ENCODE results near the gene ARMC8.

The ARMC8 gene

GRCh38 chr3:138241676-138242075, 54.6 kb downstream of the ARMC8 start:
- Histone ChIP-seq H3K4me3 (ENCODE audit: low read length) (no peak overlapping the region), H3K9me3 (ENCODE audit: control insufficient read depth, insufficient read depth, low read length) (no peaks in the 10 kb centered on the region), H3K36me3 (ENCODE audit: control insufficient read depth, insufficient read depth, low read length) (no peaks in the 10 kb centered on the region; the same call in 1 of the 2 replicates), H3K27me3 (ENCODE audit: control insufficient read depth, insufficient read depth, low read length) (no peaks in the 10 kb centered on the region), H3K4me1 (ENCODE audit: control insufficient read depth, insufficient read depth, low read length) (no peaks in the 10 kb centered on the region), H3K27ac (ENCODE audit: low read length) (no peak overlapping the region)
- no CpG with 5 or more reads among the region's 2 CpGs for WGBS (ENCODE audit: insufficient coverage, insufficient read length)
- DNase-seq (ENCODE audit: low read depth, low spot score): no peak

- no peaks in the 10 kb centered on the region; the same call in 1 of the 2 replicates for H3K36me3 ChIP-seq (ENCODE audit: control insufficient read depth, insufficient read depth, low read length)
- H3K27me3 ChIP-seq (ENCODE audit: control insufficient read depth, insufficient read depth, low read length): no peaks in the 10 kb centered on the region
- no peaks in the 10 kb centered on the region for H3K9me3 ChIP-seq (ENCODE audit: control insufficient read depth, insufficient read depth, low read length)
- no peaks in the 10 kb centered on the region for H3K4me1 ChIP-seq (ENCODE audit: control insufficient read depth, insufficient read depth, low read length)
- no peak overlapping the region for H3K27ac ChIP-seq (ENCODE audit: low read length)
- WGBS (ENCODE audit: insufficient coverage, insufficient read length): no CpG with 5 or more reads among the region's 1 CpG
- H3K4me3 ChIP-seq (ENCODE audit: low read length): no peak overlapping the region
- no peak for DNase-seq (ENCODE audit: low read depth, low spot score)
Observed at GRCh38 chr3:138242466-138242865, 55.4 kb downstream of the ARMC8 start.

- H3K9me3 ChIP-seq (ENCODE audit: control insufficient read depth, insufficient read depth, low read length): no peaks in the 10 kb centered on the region
- H3K4me3 ChIP-seq (ENCODE audit: low read length): no peak overlapping the region
- DNase-seq (ENCODE audit: low read depth, low spot score): no peak
- no peaks in the 10 kb centered on the region for H3K4me1 ChIP-seq (ENCODE audit: control insufficient read depth, insufficient read depth, low read length)
- no peaks in the 10 kb centered on the region; the same call in 1 of the 2 replicates for H3K36me3 ChIP-seq (ENCODE audit: control insufficient read depth, insufficient read depth, low read length)
- no peak overlapping the region for H3K27ac ChIP-seq (ENCODE audit: low read length)
- 100% methylated on average over 1 of the region's 9 CpGs for WGBS (ENCODE audit: insufficient coverage, insufficient read length)
- H3K27me3 ChIP-seq (ENCODE audit: control insufficient read depth, insufficient read depth, low read length): no peaks in the 10 kb centered on the region
Observed at GRCh38 chr3:138245026-138245425, 57.9 kb downstream of the ARMC8 start.

- Histone ChIP-seq H3K27ac (ENCODE audit: low read length) (no peak overlapping the region), H3K27me3 (ENCODE audit: control insufficient read depth, insufficient read depth, low read length) (no peaks in the 10 kb centered on the region), H3K4me1 (ENCODE audit: control insufficient read depth, insufficient read depth, low read length) (no peaks in the 10 kb centered on the region), H3K9me3 (ENCODE audit: control insufficient read depth, insufficient read depth, low read length) (no peaks in the 10 kb centered on the region), H3K36me3 (ENCODE audit: control insufficient read depth, insufficient read depth, low read length) (no peaks in the 10 kb centered on the region), H3K4me3 (ENCODE audit: low read length) (no peak overlapping the region)
- no peak for DNase-seq (ENCODE audit: low read depth, low spot score)
Observed at GRCh38 chr3:138249636-138250035, 62.5 kb downstream of the ARMC8 start.

- Histone ChIP-seq H3K27ac (ENCODE audit: low read length) (no peak overlapping the region), H3K27me3 (ENCODE audit: control insufficient read depth, insufficient read depth, low read length) (no peaks in the 10 kb centered on the region), H3K9me3 (ENCODE audit: control insufficient read depth, insufficient read depth, low read length) (no peaks in the 10 kb centered on the region), H3K36me3 (ENCODE audit: control insufficient read depth, insufficient read depth, low read length) (no peaks in the 10 kb centered on the region), H3K4me1 (ENCODE audit: control insufficient read depth, insufficient read depth, low read length) (no peaks in the 10 kb centered on the region), H3K4me3 (ENCODE audit: low read length) (no peak overlapping the region)
- WGBS (ENCODE audit: insufficient coverage, insufficient read length): no CpG with 5 or more reads among the region's 1 CpG
- no peak for DNase-seq (ENCODE audit: low read depth, low spot score)
Observed at GRCh38 chr3:138253609-138254008, 66.5 kb downstream of the ARMC8 start.

- Histone ChIP-seq H3K36me3 (ENCODE audit: control insufficient read depth, insufficient read depth, low read length) (no peaks in the 10 kb centered on the region), H3K4me3 (ENCODE audit: low read length) (no peak overlapping the region), H3K4me1 (ENCODE audit: control insufficient read depth, insufficient read depth, low read length) (no peaks in the 10 kb centered on the region), H3K27me3 (ENCODE audit: control insufficient read depth, insufficient read depth, low read length) (no peaks in the 10 kb centered on the region), H3K27ac (ENCODE audit: low read length) (no peak overlapping the region), H3K9me3 (ENCODE audit: control insufficient read depth, insufficient read depth, low read length) (no peaks in the 10 kb centered on the region)
- WGBS (ENCODE audit: insufficient coverage, insufficient read length): no CpG with 5 or more reads among the region's 1 CpG
- no peak for DNase-seq (ENCODE audit: low read depth, low spot score)
Observed at GRCh38 chr3:138254216-138254615, 67.1 kb downstream of the ARMC8 start.

GRCh38 chr3:138256022-138256421, 68.9 kb downstream of the ARMC8 start:
- no peak for DNase-seq (ENCODE audit: low read depth, low spot score)
- Histone ChIP-seq H3K9me3 (ENCODE audit: control insufficient read depth, insufficient read depth, low read length) (no peaks in the 10 kb centered on the region), H3K4me1 (ENCODE audit: control insufficient read depth, insufficient read depth, low read length) (no peaks in the 10 kb centered on the region), H3K27me3 (ENCODE audit: control insufficient read depth, insufficient read depth, low read length) (no peaks in the 10 kb centered on the region), H3K27ac (ENCODE audit: low read length) (no peak overlapping the region), H3K36me3 (ENCODE audit: control insufficient read depth, insufficient read depth, low read length) (no peaks in the 10 kb centered on the region), H3K4me3 (ENCODE audit: low read length) (no peak overlapping the region)
- no CpG with 5 or more reads among the region's 1 CpG for WGBS (ENCODE audit: insufficient coverage, insufficient read length)

- H3K36me3 ChIP-seq (ENCODE audit: control insufficient read depth, insufficient read depth, low read length): no peaks in the 10 kb centered on the region
- no peaks in the 10 kb centered on the region for H3K9me3 ChIP-seq (ENCODE audit: control insufficient read depth, insufficient read depth, low read length)
- H3K27ac ChIP-seq (ENCODE audit: low read length): no peak overlapping the region
- DNase-seq (ENCODE audit: low read depth, low spot score): no peak
- H3K27me3 ChIP-seq (ENCODE audit: control insufficient read depth, insufficient read depth, low read length): no peaks in the 10 kb centered on the region
- H3K4me1 ChIP-seq (ENCODE audit: control insufficient read depth, insufficient read depth, low read length): no peaks in the 10 kb centered on the region
- WGBS (ENCODE audit: insufficient coverage, insufficient read length): no CpG with 5 or more reads among the region's 1 CpG
- H3K4me3 ChIP-seq (ENCODE audit: low read length): no peak overlapping the region
Observed at GRCh38 chr3:138257986-138258385, 70.9 kb downstream of the ARMC8 start.

GRCh38 chr3:138259126-138259525, 72.0 kb downstream of the ARMC8 start:
- Histone ChIP-seq H3K27me3 (ENCODE audit: control insufficient read depth, insufficient read depth, low read length) (no peaks in the 10 kb centered on the region), H3K9me3 (ENCODE audit: control insufficient read depth, insufficient read depth, low read length) (no peaks in the 10 kb centered on the region), H3K4me1 (ENCODE audit: control insufficient read depth, insufficient read depth, low read length) (no peaks in the 10 kb centered on the region), H3K27ac (ENCODE audit: low read length) (no peak overlapping the region), H3K36me3 (ENCODE audit: control insufficient read depth, insufficient read depth, low read length) (no peaks in the 10 kb centered on the region), H3K4me3 (ENCODE audit: low read length) (no peak overlapping the region)
- no CpG with 5 or more reads among the region's 4 CpGs for WGBS (ENCODE audit: insufficient coverage, insufficient read length)
- DNase-seq (ENCODE audit: low read depth, low spot score): no peak

GRCh38 chr3:138260611-138261010, 73.5 kb downstream of the ARMC8 start:
- H3K36me3 ChIP-seq (ENCODE audit: control insufficient read depth, insufficient read depth, low read length): no peaks in the 10 kb centered on the region
- H3K4me3 ChIP-seq (ENCODE audit: low read length): no peak overlapping the region
- no peaks in the 10 kb centered on the region for H3K9me3 ChIP-seq (ENCODE audit: control insufficient read depth, insufficient read depth, low read length)
- no CpG with 5 or more reads among the region's 1 CpG for WGBS (ENCODE audit: insufficient coverage, insufficient read length)
- no peak overlapping the region for H3K27ac ChIP-seq (ENCODE audit: low read length)
- no peak for DNase-seq (ENCODE audit: low read depth, low spot score)
- H3K4me1 ChIP-seq (ENCODE audit: control insufficient read depth, insufficient read depth, low read length): no peaks in the 10 kb centered on the region
- no peaks in the 10 kb centered on the region for H3K27me3 ChIP-seq (ENCODE audit: control insufficient read depth, insufficient read depth, low read length)

- Histone ChIP-seq H3K36me3 (ENCODE audit: control insufficient read depth, insufficient read depth, low read length) (no peaks in the 10 kb centered on the region), H3K4me1 (ENCODE audit: control insufficient read depth, insufficient read depth, low read length) (no peaks in the 10 kb centered on the region), H3K4me3 (ENCODE audit: low read length) (no peak overlapping the region), H3K27me3 (ENCODE audit: control insufficient read depth, insufficient read depth, low read length) (no peaks in the 10 kb centered on the region), H3K9me3 (ENCODE audit: control insufficient read depth, insufficient read depth, low read length) (no peaks in the 10 kb centered on the region), H3K27ac (ENCODE audit: low read length) (no peak overlapping the region)
- no CpG with 5 or more reads among the region's 2 CpGs for WGBS (ENCODE audit: insufficient coverage, insufficient read length)
- DNase-seq (ENCODE audit: low read depth, low spot score): no peak
Observed at GRCh38 chr3:138263104-138263503, 76.0 kb downstream of the ARMC8 start.

All from iPS DF 6.9 (cell line).